ENCODE measurements around the gene MET.

- TF ChIP-seq POLR2A (IDR thresholded peaks at IDR 0.05) (no peak), CTCF (IDR thresholded peaks at IDR 0.05 in 8 of 11, conservative IDR thresholded peaks at IDR 0.05 in 3 of 11) (no peak)
These were observed 34.7 kb downstream of the MET start for GRCh38 chr7:116706668-116707126.
